ENCODE data around the gene CDH4. TPM values are rescaled to one million over a fixed set of nuclear protein-coding genes. Genes with fewer than 3 reads are reported as not detected.

The CDH4 gene
- total RNA-seq, 2 donors from 2014 or later = 0.29 to 0.45 TPM

DNA sequence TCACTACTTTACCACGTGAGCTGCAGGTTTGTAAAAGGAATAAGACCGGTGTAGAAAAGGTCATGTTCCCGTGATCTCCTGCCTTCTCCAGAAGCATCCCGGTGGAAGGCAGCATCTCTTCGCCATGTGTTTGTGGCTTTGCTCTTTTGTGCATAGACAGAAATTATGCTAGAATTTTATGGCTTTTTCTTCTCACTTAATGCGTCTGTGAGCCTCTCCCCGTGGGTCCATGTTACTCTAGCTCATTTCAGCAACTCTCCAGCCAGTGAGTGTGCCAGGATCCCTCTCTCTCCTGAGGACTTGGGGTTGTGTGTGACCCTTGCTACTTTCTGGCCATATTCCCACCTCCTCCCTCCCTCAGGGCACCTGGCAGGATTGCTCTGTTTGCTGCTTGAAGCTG, 289.5 kb downstream of the CDH4 start:
- H3K9me3 Mint-ChIP-seq = no peaks in the 10 kb centered on the region
- H3K4me3 Mint-ChIP-seq = no peak overlapping the region
- ATAC-seq (replicated peaks) = no peak
- H3K36me3 Mint-ChIP-seq (ENCODE audit: low read depth) = no peaks in the 10 kb centered on the region
- no peak overlapping the region for H3K27ac Mint-ChIP-seq
- no peaks in the 10 kb centered on the region for H3K27me3 Mint-ChIP-seq
- H3K4me1 Mint-ChIP-seq = no peaks in the 10 kb centered on the region

DNA sequence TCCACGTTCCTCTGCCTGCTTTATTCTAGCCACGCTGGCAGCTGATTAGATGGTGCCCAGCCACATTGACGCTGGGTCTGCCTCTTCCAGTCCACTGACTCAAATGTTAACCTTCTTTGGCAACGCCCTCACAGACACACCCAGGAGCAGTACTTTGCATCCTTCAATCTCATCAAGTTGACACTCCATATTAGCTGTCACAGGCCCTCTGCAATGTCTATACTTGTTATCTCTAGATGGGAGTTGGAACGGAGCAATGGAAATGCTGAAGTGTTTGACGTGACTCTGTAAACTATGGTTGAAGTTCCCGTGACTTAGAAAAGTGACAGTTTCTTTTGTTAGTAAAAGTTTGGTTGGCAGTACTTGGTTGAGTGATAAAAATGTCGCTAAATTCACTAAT, 291.0 kb downstream of the CDH4 start:
- no peaks in the 10 kb centered on the region for H3K36me3 Mint-ChIP-seq (ENCODE audit: low read depth)
- no peak overlapping the region for H3K4me3 Mint-ChIP-seq
- H3K4me1 Mint-ChIP-seq = no peaks in the 10 kb centered on the region
- H3K27ac Mint-ChIP-seq = no peak overlapping the region
- H3K27me3 Mint-ChIP-seq = no peaks in the 10 kb centered on the region
- H3K9me3 Mint-ChIP-seq = no peaks in the 10 kb centered on the region
- ATAC-seq (replicated peaks) = no peak

DNA sequence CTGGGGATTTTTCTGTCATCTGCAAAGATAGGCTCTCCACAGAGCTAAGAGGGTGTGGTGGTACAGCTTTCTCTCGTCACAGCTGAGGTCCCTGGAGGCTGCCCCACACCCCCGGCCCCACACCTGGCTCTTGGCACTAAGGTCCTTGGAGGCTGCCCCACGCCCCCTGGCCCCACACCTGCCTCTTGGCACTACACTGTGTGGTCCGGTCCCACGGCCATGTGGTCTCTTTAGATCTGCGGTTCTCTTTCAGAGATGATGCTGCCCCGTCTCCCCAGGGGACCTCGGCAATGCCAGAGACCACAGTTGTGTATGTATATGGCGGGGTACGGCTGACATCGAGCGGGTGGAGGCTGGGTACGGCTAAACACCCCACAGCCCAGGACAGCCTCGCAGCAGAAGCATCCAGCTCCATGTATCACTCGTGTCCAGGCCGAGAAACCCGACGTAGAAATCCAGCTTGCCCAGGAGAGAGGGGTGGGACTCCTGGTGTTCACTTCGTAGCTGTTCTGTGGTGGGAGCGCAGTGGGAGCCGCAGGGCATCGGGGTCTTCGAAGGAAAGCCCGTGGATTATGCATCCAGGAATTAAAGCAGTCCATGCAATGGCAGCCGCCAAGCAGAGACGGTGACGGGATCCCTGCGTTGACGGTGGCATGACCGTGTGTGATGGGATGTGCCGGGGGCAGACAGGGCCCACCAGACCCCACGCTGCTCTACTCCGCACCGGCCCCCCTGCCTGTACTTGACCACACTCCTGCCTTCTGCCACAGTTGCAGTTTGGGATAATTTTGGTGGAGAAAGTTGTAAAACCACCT, 292.1 kb downstream of the CDH4 start:
- no peak for ATAC-seq (replicated peaks)
- H3K27me3 Mint-ChIP-seq = no peaks in the 10 kb centered on the region
- no peaks in the 10 kb centered on the region for H3K4me1 Mint-ChIP-seq
- no peaks in the 10 kb centered on the region for H3K9me3 Mint-ChIP-seq
- no peak overlapping the region for H3K27ac Mint-ChIP-seq
- no peaks in the 10 kb centered on the region for H3K36me3 Mint-ChIP-seq (ENCODE audit: low read depth)
- H3K4me3 Mint-ChIP-seq = no peak overlapping the region

DNA sequence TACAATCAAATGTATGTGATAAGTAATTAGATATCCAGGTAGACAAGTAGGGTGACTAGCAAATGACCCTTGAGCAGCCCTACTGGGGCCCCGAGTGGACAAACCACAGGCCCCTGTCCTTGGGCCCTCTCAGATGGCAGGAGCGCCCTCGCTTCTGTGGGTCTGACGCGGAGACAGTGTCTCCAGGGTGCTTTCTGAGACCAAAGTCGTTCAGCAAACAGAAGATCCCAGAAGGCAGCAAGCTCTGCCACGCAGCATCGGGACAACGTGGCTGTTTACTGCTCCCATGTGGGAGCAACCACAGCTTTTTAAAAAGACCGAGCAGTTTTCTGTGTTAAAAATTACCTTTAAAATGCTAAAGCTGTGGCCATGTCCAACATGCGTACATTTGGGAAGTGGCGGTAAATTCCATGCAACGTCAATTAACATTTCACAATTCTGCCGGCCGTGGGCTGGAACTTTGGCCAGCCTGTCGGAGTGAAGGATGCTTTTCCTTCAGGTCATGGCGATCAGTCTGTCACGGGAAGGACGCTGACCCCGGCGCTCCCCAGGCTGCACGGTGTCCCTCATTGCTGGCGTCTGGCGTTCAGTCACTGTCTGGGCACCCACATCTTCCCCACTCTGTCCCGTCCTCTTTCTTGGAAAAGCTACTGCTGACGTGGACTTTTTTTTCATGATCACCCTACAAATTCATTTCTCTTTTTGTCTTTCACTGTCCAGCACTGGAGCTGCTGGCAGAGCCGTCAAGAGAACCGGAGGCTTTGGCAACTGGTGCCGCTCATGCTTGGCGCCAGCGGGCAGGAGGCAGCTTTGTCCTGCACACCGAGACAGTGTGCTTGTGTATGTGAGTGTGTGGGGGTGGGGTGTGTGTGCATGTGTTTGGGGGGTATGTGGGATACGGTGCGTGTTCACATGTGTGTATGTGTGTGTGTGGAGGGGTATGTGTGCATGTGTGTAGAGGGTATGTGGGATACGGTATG, 293.1 kb downstream of the CDH4 start:
- Mint-ChIP-seq H3K9me3 (no peaks in the 10 kb centered on the region), H3K4me3 (no peak overlapping the region), H3K27ac (no peak overlapping the region), H3K36me3 (ENCODE audit: low read depth) (no peaks in the 10 kb centered on the region), H3K4me1 (no peaks in the 10 kb centered on the region), H3K27me3 (no peaks in the 10 kb centered on the region)
- no peak for ATAC-seq (replicated peaks)

DNA sequence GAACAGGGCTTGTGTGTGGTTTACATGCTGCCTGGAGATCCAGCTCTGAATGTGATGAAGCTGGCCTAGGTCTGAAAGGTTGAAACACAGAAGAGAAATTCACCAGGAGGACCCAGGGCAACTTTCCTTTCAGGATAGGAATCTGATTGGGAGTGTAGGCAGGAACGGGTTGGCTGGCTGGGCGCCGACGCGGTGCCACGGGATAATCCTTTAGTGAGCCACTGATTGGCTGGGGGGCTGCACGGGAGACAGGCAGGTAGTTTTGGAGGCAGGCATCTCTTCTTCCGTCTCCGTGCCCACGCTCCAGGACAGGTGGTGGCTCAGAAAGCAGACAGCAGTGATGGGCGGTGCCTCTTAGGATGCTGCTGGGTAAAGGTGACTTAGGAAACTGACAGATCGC, 294.6 kb downstream of the CDH4 start:
- Mint-ChIP-seq H3K27me3 (peaks cover 3% of the 10 kb centered on the region), H3K4me3 (no peak overlapping the region), H3K9me3 (peaks cover 3% of the 10 kb centered on the region), H3K27ac (no peak overlapping the region), H3K36me3 (ENCODE audit: low read depth) (no peaks in the 10 kb centered on the region), H3K4me1 (no peaks in the 10 kb centered on the region)
- no peak for ATAC-seq (replicated peaks)

DNA sequence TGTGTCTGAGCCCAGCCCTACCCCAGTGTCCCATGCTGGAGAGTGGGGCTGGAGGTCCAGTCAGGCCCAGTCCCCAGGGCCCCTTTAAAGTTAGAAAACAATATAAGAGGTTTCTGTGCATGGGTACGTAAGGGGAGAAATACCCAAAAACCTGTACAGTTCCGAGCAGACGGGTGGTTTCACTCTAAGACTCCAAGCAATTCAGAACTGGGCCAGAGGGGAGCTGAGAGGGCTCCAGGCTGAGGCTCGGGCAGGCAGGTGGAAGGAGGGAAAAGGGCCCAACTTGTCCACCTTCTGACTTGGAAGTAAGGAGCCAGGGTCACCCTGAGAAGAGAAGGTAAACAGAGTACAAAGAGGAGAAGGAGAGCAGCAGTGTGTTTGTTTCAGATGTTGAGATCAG, 296.0 kb downstream of the CDH4 start:
- Mint-ChIP-seq H3K4me3 (no peak overlapping the region), H3K36me3 (ENCODE audit: low read depth) (no peaks in the 10 kb centered on the region), H3K27me3 (peaks cover 3% of the 10 kb centered on the region), H3K9me3 (peaks cover 3% of the 10 kb centered on the region), H3K27ac (no peak overlapping the region), H3K4me1 (no peaks in the 10 kb centered on the region)
- ATAC-seq (replicated peaks) = no peak

DNA sequence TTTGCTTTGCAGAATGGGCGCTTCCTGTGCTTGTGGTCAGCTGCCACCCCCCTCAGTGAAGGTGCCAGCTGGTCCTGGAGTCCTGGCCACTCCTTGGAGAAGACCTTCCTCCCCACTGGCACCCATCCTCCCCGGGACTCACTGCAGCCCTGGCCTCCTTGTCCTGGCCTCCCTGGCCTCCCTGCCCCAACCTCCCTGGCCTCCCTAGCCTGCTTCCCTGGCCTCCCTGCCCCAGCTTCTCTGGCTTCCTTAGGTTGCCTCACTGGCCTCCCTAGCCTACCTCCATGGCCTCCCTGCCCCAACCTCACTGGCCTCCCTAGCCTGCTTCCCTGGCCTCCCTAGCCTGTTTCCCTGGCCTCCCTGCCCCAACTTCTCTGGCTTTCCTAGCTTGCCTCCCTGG, 297.8 kb downstream of the CDH4 start:
- H3K4me3 Mint-ChIP-seq = no peak overlapping the region
- ATAC-seq (replicated peaks) = no peak
- no peak overlapping the region for H3K27ac Mint-ChIP-seq
- no peaks in the 10 kb centered on the region for H3K4me1 Mint-ChIP-seq
- H3K36me3 Mint-ChIP-seq (ENCODE audit: low read depth) = no peaks in the 10 kb centered on the region
- peaks cover 3% of the 10 kb centered on the region for H3K9me3 Mint-ChIP-seq
- peaks cover 3% of the 10 kb centered on the region for H3K27me3 Mint-ChIP-seq

DNA sequence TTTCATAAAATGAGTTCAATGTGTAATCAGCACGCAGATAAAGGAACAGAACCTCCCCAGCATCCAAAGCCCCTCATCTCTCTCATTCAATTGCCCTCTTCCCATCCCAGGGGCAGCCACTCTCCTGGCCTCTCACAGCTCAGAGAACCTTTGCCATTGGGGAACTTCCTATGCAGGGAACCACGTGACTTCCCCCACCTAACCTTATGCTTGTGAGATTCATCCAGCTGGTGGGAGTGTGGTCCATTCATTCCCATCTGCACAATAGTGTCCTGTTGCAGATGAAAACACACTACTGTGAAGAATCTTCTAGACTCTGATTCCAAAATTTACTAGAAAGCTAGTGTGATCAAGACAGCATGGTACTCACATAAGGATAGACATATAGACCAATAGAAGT, 299.3 kb downstream of the CDH4 start:
- H3K36me3 Mint-ChIP-seq (ENCODE audit: low read depth) = no peaks in the 10 kb centered on the region
- H3K4me3 Mint-ChIP-seq = no peak overlapping the region
- no peaks in the 10 kb centered on the region for H3K4me1 Mint-ChIP-seq
- H3K27me3 Mint-ChIP-seq = peaks cover 3% of the 10 kb centered on the region
- no peak for ATAC-seq (replicated peaks)
- no peak overlapping the region for H3K27ac Mint-ChIP-seq
- H3K9me3 Mint-ChIP-seq = peaks cover 3% of the 10 kb centered on the region

DNA sequence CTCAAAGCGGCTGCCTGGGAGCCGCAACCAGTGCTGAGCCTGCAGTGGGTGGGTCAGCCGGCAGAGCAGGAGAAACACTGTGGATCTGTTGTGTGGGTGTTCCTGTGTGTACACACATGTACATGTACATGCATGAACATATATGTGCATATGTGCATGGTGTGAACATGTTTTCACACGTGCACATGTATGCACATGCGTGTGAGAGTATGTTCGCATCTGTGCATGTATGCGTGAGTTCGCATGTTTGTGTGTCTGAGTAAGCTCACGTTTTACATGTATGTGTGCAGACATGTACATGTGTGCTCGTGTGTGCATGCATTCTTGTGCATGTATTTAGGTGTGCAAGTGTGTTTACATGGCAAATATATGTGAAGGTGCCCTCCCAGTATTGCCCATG, 302.6 kb downstream of the CDH4 start:
- ATAC-seq (replicated peaks) = no peak
- Mint-ChIP-seq H3K36me3 (ENCODE audit: low read depth) (no peaks in the 10 kb centered on the region), H3K27me3 (peaks cover 3% of the 10 kb centered on the region), H3K27ac (no peak overlapping the region), H3K9me3 (peaks cover 3% of the 10 kb centered on the region), H3K4me1 (no peaks in the 10 kb centered on the region), H3K4me3 (no peak overlapping the region)

DNA sequence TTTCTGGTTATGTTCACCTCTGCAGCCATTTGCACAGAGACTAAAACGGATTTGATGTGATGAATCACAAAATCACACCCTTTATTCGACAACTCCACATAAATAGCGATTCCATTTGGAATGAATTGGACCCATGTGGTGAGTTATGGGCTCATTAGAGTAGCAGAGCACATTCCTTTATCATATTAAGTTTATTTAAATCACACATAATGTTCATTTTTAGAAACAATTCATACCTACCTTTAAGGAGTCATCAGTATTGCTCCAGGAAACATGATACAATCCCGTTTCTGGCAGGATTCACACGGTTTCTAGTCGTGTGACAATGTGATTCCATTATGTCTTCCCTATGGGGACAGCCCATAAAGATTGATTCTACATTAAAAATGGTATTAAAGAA, 303.5 kb downstream of the CDH4 start:
- Mint-ChIP-seq H3K9me3 (peaks cover 3% of the 10 kb centered on the region), H3K4me3 (no peak overlapping the region), H3K36me3 (ENCODE audit: low read depth) (no peaks in the 10 kb centered on the region), H3K27me3 (peaks cover 3% of the 10 kb centered on the region), H3K4me1 (no peaks in the 10 kb centered on the region), H3K27ac (no peak overlapping the region)
- ATAC-seq (replicated peaks) = no peak

DNA sequence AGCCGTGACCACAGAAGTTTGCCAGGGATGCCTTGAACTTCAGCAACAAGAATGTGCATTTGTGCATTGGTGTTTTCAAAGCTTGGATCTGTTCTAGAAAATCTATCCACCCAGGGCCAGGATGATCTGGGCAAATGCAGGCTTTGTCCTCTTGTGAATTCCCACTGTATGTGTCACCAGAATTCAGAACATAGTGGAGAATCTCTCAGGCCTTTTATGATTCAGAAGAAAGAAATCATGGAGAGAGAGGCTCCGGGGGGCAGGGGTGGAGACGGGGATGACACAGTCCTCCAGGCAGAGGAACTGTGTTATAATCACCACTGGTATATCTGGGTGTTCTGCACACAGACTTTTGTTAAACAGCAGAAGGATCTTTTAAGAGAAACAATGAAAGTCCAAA, 304.1 kb downstream of the CDH4 start:
- Mint-ChIP-seq H3K4me3 (no peak overlapping the region), H3K27me3 (peaks cover 3% of the 10 kb centered on the region), H3K27ac (no peak overlapping the region), H3K36me3 (ENCODE audit: low read depth) (no peaks in the 10 kb centered on the region), H3K4me1 (no peaks in the 10 kb centered on the region), H3K9me3 (peaks cover 3% of the 10 kb centered on the region)
- no peak for ATAC-seq (replicated peaks)

DNA sequence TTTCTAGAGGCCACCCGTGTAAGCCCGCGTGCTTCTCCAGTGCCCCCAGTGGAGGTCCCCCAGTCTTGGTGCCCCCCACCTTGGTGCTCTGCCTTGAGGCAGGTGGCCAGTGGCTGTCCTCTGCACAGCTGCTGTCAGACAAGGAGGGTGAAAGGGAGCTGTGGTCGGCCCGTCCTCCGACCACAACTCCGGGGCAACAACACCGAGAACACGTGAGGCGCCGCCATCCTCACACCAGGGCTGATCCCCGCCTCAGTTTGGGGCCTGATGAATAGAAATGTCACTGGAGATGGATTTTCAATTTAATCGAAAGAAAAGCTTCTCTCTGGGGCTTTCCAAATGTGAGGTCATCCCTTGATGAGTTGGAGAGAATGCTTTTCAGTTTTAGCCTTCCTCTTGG, 304.6 kb downstream of the CDH4 start:
- H3K9me3 Mint-ChIP-seq = no peaks in the 10 kb centered on the region
- no peaks in the 10 kb centered on the region for H3K27me3 Mint-ChIP-seq
- H3K27ac Mint-ChIP-seq = no peak overlapping the region
- no peak overlapping the region for H3K4me3 Mint-ChIP-seq
- H3K36me3 Mint-ChIP-seq (ENCODE audit: low read depth) = no peaks in the 10 kb centered on the region
- no peaks in the 10 kb centered on the region for H3K4me1 Mint-ChIP-seq
- no peak for ATAC-seq (replicated peaks)

DNA sequence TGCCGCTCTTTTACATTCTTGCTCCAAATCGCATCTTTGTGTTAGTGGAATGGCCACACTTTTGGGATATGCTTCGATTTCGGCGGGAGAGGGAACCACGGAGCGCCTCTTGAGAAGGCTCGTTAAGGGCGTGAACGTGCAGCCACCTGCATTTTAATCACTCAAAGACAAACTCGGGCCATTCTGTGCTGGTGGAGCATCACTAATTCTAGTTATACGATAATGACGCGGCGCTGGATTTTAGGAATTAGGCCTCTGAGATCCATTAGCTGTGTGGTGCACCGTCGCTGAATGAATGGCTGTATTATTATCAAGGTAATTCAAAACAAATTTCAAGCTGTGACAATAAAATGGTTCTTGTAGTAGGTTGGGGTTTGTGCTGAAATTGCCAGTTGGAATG, 305.6 kb downstream of the CDH4 start:
- H3K27me3 Mint-ChIP-seq = no peaks in the 10 kb centered on the region
- H3K9me3 Mint-ChIP-seq = no peaks in the 10 kb centered on the region
- H3K27ac Mint-ChIP-seq = no peak overlapping the region
- no peak for ATAC-seq (replicated peaks)
- H3K4me1 Mint-ChIP-seq = no peaks in the 10 kb centered on the region
- no peak overlapping the region for H3K4me3 Mint-ChIP-seq
- no peaks in the 10 kb centered on the region for H3K36me3 Mint-ChIP-seq (ENCODE audit: low read depth)

DNA sequence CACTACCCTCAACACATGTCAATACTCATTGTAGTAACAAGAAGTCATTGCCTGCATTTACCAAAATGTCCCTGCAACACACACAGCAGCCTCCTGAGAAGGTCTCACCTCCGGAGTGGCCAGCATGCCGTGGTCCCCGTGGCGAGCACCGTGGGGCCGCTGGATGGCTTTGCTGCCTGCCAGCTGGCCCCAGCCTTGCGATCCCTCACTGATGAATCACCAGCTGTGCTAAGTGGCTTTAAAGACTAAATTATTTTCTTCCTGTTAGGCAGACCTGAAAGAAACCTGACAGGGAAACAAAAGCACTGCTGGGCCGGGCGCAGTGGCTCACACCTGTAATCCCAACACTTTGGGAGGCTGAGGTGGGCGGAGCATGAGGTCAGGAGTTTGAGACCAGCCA, 306.7 kb downstream of the CDH4 start:
- ATAC-seq (replicated peaks) = no peak
- H3K4me1 Mint-ChIP-seq = peaks cover under 1% of the 10 kb centered on the region

More for the DNA sequence above, 306.7 kb downstream of the CDH4 start:
- H3K9me3 Mint-ChIP-seq = no peaks in the 10 kb centered on the region
- no peak overlapping the region for H3K27ac Mint-ChIP-seq
- H3K36me3 Mint-ChIP-seq (ENCODE audit: low read depth) = no peaks in the 10 kb centered on the region
- no peak overlapping the region for H3K4me3 Mint-ChIP-seq
- no peaks in the 10 kb centered on the region for H3K27me3 Mint-ChIP-seq
